ENCODE results near the gene EIF2S1.
A peak's percentile ranks its signal among the peaks of the same experiment; 100 is the strongest.
"Not testable (repeated sequence)": the region's sequence is repeated elsewhere in the genome, so short reads cannot be mapped to it uniquely, and the experiment has no call there.

The EIF2S1 gene

DNA sequence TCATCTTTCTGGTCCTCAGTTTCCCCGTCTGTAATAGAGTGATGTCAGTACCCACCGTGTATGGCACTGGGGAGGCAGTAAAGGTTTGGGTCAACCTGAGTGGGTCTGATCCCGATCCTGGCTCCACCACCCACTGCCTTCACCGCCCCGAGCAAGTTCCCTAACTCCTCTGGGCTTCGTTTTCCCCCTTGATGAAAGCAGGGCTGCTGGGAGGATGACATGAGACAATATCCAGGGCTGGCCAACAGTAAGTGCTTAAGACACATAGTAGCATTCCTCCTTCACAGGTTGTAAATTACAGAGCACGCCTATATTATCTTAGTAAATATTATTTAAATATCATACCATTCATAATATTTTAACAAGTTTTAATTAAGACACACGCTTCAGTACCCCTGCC, 51.2 kb downstream of the EIF2S1 start:
- DNase-seq (ENCODE audit: low spot score): peak; percentile 29

DNA sequence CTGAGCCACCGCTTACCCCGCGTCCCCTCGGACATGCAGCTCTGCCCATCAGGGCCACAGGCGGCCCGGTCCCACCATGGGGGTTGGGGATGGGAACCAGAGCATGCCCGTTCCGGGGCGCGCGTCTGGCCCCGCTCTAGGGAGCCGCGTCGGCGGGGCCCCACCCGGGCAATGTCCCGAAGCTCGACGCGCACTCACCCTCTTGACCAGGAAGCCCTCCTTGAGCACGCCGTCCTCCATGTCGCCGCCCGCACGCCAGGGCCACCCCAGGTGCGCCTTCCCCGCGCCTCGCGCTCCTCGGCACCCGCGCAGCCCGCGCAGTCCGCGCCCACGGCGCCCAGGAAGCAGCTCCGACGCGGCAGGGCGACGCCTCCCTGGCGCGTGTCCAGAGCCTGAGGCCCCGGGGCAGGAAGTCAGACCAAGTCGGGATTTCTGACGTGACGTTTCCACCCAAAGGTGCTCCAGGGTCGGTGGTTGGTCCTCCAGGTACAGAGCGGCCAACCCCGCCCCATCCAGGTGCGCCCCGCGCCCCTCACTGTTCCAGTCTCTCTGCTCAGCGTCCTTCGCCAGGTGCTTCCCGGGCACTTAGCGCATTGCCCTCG, 51.8 kb downstream of the EIF2S1 start, which contains the start of gene PLEK2:
TSS of gene PLEK2 (minus strand) at position 346 of the 602 bp plus-strand sequence. CDS start at position 240, 106 bp downstream.
- DNase-seq (ENCODE audit: low spot score): peak; percentile 84

DNA sequence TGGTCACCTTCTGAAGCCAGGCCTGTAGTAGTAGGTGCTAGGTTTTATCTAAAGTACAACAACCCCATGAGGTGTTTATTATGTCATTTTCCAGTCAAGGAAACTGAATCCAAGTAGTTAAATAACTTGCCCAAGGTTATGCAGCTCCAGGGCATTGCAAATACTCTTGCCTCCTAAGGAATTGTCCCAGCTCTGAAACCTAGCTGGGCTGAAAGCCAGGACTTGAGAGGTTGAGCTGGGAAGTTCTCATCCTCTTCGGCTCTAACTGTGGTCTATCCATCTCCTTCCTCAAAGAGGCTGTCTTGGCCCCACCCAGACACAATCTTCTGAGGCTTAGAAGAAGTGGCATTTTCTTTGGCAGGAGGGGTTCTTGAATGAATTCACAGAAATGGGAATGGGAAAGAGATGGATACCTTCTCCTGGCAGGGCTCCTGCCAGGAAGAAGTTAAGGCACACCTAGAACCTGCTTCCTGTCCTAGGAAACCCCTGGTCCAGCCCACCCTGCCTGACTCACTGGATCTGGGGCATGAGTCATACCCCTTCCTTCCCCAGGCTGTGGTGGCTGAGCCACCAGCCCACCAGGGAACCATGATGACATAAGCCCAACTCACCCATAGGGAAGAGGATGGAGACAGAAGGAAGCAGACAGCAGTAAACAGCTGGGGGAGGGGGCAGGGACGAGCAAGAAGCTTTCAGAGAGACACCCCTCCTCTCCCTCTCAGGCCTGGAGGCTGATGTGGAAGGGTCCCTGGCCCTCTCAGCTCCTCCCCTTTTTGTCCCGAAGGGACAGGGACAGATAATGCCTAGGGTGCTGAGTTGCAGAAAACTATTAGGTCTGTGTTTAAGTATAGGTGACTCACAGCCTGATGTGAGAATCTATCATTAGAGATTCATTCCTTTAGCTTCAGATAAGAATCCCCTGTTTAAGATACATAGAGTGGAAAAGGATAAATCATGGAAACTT, 54.0 kb downstream of the EIF2S1 start:
- DNase-seq (ENCODE audit: low spot score): peak; percentile 92

DNA sequence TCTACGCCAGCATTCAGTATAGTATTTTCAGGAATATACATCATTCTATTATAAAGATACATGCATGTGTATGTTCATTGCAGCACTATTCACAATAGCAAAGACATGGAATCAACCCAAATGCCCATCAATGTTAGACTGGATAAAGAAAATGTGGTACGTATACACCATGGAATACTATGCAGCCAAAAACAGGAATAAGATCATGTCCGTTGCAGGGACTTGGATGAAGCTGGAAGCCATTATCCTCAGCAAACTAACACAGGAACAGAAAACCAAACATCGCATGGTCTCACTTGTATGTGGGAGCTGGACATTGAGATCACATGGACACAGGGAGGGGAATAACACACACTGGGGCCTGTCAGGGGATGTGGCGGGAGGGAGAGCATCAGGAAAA, 55.5 kb downstream of the EIF2S1 start:
- not testable (repeated sequence) for DNase-seq (ENCODE audit: low spot score)

DNA sequence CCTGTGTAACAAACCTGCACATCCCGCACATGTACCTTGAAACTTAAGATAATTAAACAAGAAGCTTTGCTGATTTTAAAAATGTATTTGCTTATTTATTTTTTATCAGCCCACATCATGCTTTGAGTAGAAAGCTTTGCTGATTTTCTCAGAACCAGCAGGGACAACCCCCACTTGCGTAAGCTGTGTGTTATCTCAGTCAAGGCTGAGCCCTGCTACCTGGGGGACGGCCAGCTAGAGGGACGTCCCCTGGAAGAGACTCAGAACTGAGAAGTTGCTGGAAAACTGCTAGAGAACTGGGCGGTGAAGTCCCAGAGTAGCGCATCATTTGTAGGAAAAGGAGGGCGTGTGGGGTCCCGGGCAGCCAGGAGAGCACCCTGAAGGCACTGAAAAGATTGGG, 56.0 kb downstream of the EIF2S1 start:
- no peak for DNase-seq (ENCODE audit: low spot score)

DNA sequence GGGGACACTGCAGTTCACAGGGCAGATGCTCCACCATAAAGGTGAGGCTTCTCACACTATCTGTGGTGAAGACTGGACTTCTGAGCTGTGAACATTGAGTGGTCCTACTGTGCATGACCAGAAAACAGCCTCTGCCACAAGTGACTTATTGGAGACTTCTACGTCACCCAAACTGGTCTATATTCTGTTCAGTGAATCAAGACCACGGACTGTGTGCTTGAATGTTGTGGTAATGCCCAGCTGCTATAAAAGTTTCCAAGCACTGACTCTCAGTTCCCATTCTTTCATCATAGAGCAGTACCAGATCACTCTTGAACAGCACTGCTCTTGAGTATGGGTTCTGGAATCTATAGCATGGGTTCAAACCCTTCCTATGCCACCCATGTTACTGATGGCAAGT, 56.7 kb downstream of the EIF2S1 start:
- DNase-seq (ENCODE audit: low spot score): no peak

DNA sequence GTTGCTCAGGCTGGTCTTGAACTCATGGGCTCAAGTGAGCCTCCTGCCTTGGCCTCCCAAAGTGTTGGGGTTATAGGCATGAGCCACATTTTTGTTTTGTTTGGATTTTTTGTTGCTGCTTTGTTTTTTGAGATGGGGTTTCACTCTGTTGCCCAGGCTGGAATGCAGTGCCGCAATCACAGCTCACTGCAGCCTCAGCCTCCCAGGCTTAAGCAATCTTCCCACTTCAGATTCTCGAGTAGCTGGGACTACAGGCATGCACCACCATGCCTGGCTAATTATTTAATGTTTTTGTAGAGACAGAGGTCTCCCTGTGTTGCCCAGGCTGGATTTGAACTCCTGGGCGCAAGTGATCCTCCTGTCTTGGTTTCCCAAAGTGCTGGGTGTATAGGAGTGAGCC, 57.5 kb downstream of the EIF2S1 start:
- no peak for DNase-seq (ENCODE audit: low spot score)

DNA sequence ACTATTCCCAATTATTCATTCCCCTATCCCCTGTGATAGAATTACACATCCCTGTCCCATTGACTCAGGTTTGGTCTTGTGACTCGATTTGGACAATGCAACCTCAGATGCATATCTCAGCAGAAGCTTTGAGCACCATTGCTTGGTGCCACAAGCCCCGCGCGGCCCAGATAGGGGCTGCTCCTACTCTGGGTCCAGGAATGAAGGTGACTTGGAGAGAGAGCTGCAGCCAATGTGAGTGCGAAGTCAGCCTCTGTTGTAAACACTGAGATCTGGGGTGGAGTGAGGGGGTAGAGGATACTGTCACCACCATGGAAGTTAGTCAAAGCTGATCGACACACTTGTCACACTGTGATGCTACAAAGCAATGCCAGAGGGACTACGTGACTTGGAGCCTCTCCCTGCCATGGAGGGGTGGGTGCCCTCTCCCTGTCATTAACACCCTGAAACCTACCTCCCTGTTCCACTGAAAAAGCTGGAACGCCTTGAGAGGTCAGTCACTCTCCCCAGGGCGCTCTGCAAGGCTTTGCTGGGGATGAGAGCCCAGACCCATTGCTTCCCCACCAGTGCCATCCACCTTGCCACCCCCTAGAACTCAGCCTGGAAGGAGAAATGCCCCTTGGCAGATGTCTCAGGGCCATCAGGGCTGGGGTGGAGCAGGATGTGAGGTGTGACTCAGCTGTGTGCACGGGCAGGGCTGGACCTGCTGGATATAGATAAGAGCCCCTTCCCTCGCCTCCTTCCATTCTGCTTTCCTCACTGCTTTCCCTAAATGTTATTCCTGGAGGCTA, 58.5 kb downstream of the EIF2S1 start:
- peak; percentile 46 for DNase-seq (ENCODE audit: low spot score)

DNA sequence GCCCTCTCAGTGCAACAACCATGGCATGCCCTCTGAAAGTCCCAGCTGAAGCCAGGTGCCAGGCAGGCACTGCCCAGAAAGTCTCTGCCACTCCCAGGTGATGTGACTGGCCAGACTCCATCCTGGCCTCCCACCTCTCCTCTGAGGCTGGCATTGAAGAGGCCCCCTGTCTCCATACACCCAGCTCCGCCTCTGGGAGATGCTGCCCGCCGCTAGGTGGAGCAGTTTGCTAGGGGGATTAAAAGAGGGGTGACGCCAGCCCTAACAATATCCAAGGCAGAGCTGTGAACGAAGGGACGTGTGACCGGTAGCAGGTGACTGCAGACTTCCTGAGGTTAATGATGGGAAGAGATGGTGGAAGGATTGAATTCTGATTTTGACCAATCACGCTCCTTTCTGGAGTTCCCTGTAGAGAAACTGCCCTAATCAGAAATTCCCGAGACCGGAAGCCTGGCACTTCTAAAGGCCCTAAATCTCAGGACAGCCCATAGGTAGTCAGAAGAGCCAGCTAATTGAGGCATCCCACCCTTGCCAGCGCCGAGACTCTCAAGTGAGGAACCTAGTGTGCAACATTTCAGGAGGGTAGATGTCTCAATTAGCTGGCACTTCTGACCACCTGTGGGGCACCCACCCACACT, 60.1 kb downstream of the EIF2S1 start:
- no peak for DNase-seq (ENCODE audit: low spot score)

DNA sequence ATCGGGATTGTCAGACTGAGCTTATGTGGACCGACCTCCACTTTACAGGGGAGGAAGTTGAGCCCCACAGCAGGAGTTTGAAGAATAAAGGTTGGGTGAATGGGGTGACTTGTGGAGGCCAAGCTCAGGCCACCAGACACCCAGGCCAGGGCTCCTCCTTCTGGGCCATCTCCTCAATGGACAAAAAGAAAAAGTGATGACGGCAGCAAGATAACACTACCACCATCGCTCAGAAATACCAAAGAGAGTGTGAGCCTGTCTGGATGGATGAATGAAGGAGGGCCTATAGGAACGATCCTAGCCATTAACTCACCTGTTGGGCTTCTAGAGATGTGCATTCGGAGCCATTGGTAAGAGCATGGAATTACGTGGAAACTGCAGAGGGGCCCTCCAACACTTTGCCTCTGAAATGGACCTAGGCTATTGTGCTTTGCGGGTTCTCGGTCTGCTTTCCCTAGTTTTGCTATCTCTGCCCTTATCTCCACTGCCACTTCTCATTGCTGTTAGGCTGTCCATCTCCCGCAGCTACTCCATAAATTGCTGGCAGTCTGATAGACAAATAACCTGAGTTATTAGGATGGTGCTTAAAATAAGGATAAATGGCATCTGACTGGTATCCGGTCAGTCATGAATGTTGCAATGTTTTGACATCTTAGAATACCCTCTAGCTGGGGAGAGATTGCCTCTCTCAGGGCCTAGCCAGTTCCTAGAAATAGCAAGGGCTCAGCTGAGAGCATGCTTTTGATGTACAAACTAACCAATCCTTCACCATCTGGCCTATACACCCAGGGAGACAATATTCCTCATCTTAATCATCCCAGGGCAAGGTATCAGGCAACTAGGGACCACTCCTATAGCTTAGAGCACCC, 61.5 kb downstream of the EIF2S1 start:
- no peak for DNase-seq (ENCODE audit: low spot score)

DNA sequence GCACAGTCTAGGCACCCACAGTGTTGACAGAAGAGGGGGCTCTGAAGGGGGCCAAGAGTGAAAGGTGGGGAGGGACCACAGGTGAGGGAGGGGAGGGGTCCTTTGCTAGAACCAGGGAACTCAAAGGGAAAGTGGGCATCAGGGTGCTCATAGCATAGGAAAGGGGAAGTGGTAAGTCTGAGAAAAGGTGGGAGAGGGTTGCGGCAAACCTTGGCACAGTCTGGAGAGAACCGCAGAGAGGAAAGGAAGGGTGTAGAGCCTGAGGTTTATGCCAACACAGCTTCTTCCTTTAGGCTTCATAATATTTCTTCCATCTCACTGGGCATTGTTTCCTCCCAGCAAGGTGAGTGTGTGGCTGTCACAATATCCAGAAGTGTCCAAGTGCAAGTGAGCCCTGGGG, 63.3 kb downstream of the EIF2S1 start:
- no peak for DNase-seq (ENCODE audit: low spot score)

DNA sequence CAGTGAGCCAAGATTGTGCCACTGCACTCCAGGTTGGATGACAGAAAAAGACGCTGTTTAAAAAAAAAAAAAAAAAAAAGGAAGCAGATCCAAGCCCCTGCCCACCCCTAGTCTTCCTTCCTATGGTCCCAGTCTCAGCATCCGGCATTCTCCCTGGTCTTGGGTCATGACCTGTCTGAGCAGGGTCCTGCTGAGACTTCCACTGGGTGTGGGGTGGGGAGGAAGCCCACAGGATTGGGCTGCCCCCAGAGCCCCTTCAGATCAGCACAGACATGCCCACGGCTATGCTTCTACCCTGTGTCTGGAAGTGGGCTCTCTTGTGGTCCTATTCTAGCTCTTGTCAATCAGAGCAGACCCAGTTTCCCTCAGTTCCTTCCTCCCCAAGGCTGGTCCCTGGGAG, 64.4 kb downstream of the EIF2S1 start:
- no peak for DNase-seq (ENCODE audit: low spot score)

DNA sequence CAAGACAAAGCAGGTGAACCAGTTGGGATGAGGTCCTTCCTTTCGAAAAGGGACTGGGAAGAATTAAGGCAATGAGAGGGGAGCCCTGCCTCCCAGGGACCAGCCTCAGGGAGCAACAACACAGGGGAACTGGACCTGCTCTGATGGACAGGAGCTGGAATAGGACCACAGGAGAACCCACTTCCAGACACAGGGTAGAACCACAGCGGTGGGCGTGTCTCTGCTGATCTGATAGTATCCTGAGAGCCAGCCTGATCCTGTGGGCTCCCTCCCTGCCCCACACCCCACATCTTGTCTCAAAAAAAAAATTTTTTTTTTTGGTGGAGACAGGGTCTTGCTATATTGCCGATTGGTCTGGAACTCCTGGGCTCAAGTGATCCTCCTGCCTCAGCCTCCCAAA, 65.5 kb downstream of the EIF2S1 start:
- DNase-seq (ENCODE audit: low spot score): no peak

DNA sequence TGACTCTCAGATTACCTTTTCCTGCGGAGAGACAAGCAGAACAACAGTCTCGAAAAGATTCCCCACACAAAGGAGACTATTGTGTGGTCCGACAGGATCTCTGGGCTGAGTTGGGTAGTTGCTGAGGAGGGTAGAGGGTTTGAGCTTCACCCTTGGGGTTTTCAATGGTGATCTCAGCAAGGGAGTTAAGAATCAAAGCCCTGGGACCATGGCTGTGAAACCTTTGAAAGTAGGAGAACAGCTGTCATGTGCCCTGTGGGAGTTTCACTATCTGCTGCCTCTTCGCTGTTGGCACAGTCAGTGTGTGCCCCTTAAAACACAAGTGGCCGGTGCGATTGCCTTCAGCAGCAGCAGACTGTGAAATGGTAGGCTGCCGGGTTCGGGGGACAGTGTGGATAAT, 66.0 kb downstream of the EIF2S1 start:
- DNase-seq (ENCODE audit: low spot score): no peak

DNA sequence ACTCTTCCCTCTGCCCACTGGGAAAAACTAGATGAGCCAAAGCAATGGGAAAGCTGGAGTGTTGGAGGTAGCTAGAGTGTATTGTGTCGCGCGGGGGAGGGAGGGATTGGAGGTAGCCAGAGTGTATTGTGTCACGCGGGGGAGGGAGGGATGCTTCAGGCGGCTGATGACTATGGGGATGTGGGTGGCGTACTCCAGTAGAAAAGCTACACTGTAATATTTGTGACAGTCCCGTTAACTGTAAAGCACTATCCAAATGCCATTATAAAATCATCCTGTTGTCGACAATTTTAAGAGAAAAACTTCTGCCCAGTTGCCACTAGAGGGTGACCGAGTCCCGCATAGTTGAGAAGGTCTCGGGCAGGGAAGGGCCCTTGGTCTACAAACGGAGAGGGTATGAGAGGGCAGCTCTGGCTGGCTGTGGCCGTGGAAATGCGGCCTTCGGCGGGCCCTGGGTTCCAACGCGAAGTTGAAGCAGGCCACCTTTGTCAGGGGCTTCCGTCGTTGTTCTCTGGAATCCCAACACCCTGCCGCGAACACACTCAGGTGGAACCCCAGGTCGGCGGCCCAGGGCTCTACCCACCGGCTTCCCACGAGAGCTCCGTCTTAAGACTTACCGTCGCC, 67.0 kb downstream of the EIF2S1 start:
- DNase-seq (ENCODE audit: low spot score): peak; percentile 82

DNA sequence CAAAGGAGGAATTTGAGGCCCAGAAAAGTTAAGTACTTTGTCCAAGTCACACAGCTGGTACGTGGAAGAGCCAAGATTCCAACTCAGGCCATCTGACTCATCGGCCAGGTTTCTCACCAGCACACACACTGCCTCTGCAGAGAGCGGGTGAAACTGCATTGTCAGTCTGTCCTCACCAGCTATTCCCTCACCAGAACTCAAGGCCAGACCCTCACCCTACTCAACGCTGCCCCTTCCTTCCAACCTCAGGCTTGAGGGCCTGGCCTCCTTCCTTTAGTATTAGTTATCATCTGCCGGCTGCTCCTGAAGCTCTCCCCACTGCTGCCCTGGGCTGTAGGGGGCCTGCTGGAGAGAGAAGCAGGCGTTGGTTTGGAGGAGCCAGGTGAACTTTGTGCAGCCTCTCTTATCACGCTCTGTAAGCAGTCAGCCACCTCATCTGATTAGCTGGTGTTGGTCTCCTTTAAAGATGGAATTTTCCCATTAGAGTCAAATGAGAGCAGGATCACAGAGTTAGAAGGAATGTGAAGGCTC, 68.4 kb downstream of the EIF2S1 start:
- DNase-seq (ENCODE audit: low spot score): peak; percentile 80

DNA sequence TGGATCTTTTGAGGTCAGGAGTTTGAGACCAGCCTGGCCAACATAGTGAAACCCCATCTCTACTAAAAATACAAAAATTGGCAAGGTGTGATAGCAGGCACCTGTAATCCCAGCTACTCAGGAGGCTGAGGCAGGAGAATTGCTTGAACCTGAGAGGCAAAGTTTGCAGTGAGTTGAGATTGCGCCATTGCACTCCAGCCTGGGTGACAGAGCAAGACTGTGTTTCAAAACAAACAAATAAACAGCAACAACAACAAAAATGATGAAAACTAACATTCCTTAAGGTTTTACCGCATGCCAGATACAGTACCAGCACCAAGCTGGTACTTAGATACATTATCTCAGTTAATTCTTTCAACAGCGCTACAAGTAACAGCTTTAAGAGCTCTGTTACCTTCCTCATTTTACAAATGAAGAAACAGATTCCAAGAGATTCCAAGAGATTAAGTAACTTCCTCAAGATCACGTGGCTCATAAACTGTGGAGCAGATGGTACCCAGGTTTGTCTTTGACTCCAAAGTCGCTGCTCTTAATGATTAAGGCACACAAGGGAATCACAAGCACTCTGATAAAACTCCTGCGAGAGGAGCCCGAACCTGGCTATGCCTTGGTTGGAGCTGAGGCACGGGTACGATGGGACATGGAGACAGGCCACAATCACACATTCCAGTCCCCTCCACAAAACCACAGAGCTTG, 69.5 kb downstream of the EIF2S1 start:
- DNase-seq (ENCODE audit: low spot score): no peak

DNA sequence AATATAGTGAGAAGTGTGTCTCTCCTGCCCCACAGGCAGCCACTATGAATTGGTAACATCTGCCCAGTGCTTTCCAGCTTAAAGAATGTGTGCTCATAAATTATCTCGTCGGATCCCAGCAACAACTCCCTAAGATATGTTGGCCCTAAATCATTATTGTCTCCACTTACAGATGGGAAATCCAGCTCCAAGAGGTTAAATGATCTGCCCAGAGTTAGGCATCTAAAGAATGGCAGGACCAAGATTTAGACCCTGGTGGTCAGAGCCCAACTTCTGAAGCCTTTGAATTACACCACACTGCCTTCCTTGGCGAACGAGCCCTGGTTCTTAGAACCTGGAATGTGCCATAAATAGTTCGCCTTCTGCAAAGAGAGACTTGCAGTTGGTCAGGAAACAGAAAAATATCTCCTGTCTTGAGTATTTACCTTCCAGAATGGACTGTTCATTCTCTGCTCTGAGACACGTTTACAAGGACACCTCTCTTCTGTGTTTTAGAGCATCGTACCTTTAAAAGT, 72.0 kb downstream of the EIF2S1 start:
- no peak for DNase-seq (ENCODE audit: low spot score)

DNA sequence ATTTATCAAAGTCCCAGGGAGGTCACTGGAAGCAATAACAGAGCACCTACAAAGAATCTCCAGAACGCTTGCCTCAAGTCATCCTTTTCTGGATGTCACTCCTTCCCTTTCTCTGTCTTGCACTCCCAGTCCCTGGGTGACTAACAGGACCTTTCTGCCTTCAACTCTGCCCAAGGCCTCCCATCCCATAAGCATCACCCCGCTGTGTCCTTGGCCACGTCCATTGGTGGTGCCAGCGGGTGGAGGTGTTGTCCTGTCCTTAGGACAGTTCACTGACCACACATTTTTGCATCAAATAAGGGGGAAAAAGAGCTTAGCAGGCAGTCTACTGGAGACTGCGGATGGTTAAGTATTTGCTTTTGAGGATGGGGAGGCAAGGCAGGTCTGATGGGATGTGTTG, 75.5 kb downstream of the EIF2S1 start:
- no peak for DNase-seq (ENCODE audit: low spot score)
